Limb (tissue), 2 donors: Measurements from ENCODE around the gene PIP5K1B.

Source experiments
- DNase-seq, 2 donors: peaks; one replicate each; pipeline ENCODE4 v3.0.0-alpha.2; 2016; ENCODE audit errors: extremely low spot score in 2 of 2

PIP5K1B gene

DNA sequence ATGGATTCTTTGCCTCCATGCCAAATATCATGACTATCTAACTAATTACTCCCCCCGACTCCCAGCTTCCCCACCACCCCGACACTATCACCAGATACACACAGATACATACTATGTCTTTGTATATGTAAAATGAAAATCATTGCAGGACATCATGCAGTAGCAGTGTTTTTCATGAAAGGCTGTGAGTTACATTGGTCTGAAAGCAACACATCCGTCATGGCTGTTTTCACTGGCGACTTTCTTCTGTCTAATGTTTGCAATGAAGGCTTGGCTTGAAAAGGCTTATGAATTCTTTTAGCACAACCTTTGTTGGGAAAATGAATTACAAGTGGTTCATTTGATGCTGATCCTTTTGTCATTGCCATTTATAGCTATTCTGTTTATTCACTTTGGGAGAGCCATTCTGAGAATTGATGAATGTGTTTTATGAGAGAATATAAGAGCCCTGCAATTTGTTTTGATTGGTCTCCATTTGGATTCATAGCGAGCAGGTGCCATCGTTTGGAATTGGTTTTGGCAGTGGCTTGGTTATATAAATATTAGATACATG, 103.4 kb downstream of the PIP5K1B start:
- no peak for DNase-seq

DNA sequence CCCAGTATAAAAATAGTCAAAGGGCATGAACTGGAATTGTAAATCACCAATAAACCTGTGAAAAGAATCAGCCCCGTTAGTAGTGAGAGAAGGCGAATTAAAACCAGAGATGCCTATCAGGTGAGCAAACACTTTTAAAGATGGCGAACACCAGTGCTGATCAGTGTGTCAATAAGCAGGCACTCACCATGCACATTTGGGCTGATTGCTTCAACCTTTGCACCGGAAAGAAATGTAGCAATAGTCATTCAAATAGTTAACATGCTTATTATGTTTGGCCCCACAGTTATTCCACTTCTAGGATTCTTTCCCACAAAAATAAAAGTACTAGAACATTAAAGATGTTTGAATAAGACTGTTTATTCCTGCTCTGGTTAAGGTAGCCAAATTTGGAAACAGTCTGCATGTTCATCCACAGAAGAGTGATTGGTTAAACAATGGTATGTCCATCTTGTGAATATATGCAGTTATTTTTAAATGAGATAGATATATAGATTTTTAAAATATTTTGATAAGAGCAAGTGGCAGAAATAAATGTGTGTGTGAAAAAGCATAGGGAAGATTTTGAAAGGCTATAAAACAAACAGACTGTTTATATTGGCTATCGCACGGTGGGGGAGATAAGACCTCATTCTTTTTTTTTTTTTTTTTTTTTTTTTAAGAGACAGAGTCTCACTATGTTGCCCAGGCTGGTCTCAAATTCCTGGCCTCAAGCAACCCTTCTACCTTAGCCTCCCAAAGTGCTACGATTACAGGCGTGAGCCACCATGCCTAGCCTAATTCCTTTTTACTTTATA, 112.2 kb downstream of the PIP5K1B start:
- DNase-seq = no peak

DNA sequence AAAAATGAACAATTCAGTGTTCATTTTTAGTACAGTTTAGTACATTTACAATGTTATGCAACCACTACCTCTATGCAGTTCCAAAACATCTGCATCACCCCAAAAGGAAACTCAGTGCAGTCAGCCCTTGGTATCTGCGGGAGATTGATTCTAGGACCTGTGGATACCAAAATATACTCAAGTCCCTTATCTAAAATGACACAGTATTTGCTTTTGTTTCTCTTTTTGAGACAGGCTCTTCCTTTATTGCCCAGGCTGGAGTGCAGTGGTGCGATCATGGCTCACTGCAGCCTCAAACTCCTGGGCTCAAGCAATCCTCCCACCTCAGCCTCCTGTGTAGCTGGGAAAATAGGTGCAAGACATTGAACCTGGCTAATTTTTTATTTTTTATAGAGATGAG, 114.0 kb downstream of the PIP5K1B start:
- no peak for DNase-seq

DNA sequence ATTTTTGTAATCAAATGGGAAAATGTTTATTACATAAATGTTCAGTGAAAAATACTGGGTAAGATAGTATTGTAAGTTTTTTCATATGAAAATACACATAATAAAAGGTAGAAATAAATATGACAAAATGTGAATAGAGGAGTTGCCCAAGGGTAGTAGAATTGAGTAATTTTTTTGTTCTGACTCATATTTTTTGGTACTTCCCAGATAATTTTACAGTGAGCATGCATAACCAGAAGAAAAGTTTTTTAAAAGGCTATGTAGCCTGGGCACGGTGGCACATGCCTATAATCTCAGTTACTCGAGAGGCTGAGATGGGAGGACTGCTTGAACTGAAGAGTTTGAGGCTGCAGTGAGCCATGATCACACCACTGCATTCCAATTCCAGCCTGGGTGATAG, 116.9 kb downstream of the PIP5K1B start:
- no peak for DNase-seq

DNA sequence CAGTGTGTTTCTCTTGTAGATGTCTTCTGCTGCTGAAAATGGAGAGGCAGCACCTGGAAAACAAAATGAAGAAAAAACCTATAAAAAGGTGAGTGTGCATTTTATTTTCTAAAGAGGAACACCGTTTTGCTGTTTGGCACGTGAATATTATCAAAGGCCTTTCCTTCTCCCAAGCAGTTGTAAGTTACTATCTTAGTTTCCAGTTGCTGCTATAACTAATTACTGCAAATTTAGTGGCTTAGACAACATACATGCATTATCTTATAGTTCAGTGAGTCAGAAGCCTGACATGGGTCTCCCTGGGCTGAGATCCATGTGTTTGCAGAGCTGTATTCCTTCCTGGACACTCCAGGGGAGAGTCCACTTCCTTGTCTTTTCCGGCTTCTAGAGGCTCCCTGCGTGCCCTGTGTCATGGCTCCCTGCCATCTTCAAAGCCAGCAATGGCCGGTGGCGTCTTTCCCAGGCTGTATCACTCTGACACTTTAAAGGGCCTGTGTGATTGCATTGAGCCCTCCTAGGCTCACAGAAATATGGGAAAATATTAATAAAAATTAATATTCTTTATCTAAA, 117.6 kb downstream of the PIP5K1B start:
- no peak for DNase-seq

DNA sequence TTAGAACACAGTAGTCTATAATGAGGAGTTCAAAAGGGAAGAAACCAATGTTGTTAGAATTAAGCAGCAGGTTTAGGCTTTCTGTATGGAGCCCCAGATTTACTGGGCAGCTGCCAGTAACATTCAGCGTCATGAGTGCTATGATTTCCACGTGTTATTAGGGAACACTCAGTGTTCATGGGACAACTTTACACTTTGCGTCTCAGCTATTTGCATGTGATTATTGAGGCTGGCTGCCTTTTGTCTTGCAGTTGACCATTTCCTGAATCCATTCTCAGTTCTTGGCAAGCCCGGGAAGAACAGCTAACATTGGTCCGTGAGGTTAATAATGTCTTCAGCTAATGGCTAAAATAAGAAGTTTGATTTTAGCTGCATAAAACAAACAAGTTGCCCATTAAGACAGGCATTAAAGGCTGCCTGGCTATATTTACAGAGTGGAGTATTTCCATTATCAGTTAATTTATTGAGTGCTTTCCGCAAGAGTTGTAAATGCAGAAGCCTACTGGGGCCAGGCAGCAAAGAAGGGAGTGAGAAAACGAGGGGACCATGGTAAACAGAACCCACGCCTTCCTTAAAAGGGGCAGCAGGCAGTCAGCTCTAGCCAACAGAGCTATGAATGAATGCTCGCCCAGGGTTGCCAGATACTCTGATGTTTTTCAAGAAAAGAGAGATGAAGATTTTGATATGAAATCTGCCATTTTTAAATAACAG, 120.9 kb downstream of the PIP5K1B start:
- no peak for DNase-seq

DNA sequence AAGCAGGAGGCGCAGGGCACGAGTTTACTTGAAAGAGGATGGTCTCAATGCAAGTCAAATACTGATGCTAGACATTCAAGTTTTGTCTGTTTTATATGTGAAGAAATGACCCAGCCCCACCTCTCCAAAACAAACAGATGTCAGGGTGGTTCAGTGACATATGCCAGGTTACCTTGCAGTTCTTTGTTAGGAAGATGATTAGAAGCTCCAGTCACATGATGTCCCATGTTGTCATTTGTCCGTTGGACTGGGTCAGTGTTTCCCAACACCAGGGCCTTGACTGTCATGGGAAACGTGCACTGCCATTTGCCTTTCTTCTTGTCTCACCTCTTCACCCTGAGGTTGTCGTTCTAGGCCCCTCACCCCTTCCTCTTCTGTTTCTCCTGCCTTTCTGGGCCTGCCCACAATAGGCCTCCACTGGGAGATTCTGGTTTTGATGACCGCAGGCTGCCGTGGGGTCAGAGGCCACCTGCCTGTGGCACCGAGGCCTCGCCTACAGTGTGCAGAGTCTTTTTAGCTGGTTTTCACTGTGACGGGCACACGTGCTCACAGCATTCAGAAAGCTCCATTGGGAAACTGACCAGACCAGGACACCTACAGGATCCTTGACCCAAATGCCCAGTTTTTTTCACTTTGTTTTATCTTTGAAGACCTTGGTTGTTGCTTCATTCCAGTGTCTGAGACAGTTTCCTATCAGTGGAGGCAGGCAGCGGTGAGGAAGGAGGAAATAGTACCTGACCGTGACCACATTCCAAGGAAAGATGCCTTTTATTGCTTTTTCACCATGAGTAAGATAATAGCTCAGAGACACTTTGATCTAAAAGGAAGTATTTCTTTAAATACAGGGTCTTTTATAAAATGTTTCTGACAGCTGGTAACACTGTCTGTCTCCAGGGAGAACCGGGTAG, 123.1 kb downstream of the PIP5K1B start:
- DNase-seq = no peak

DNA sequence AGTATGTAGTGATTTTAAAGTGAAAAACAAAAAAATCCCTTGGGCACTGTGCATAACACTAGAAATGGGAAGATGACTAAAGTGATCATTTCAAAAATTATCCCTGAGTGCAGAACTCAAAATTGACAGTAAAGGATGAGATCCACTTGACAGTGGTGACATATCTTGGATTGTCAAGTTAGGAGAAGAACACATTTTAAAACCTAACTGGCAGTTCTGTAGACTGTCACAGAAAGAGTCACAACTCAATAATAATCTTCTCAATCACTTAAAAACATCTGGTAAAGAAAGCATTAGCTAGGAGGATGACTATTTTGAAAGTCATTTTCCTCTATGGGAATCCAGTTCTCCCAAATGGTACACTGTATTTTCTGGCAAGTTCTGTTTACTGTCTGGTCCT, 127.1 kb downstream of the PIP5K1B start:
- no peak for DNase-seq

DNA sequence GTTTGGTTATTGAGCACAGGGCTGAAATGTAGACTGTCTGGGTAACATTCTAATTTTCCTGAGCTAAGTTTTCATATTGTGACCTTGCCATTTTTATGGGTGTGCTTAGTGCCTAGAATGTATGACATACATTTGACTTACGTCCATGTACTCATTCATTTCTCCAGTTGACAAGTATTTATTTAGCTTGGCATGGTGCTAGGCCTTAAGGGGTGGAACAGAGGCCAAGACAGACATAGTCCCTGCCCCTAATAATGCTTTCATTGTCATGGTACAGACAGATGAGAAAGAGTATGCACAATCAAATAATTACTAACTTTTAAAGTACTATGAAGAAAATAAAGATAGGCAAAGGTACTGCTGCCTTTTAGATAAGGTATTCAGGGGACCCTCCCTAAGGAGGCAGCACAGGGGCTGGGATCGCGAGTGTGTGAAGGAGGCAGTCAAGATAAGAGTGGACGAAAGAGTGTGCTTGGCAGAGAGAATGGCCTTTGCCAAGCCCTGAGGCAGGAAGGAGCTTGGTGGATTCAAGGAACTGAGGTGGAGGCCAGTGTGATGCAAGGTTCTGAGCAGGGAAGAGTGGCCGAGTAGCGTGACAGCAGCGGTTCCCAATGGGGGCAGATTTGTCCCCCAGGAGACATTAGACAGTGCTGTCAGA, 128.0 kb downstream of the PIP5K1B start:
- no peak for DNase-seq

DNA sequence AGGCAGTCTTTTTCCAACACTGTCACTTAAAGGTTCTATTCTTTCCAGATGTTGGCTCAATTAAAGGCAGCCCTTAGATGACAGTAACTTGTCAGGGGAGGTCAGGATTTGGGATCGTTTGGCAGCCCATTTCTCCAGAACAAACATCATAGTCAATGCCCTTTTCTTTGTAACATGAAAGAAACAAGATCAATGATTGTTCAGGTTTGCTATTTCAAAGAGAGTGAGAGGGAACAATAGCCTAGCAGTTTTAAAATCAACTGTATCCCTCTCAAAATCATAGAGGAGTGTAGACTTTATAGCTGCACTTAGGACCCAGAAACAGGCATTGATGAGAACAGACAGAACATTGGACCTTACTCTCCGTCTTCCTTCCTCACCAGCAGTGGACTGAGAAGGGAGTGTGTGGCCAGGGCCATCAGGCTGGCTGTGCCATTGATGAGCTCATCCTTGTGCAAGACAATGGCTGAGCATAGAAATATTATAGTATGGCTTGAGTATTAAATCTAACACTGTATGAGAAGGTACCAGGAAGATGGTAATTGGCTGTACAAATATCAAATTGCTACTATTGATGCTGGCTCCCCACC, 130.0 kb downstream of the PIP5K1B start:
- DNase-seq = no peak

DNA sequence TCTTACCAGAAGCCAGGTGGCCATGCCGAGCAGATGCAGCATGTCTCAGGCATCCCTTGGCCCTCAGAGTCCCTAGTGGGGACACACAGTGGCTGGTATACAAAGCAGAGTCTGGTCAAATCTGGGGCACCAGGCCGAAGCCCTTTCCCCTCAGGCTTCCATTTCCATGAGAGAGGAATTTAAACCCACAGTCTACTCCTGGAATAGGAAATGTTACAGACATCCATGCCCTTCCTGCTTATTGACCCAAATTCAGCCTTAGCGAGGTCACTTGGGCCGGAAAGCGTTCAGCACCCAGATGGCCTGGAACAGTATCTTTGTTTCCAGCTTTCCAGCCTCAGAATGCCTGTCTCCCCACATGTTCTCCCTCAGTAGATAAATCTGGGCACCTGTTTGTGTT, 131.7 kb downstream of the PIP5K1B start:
- DNase-seq = no peak

DNA sequence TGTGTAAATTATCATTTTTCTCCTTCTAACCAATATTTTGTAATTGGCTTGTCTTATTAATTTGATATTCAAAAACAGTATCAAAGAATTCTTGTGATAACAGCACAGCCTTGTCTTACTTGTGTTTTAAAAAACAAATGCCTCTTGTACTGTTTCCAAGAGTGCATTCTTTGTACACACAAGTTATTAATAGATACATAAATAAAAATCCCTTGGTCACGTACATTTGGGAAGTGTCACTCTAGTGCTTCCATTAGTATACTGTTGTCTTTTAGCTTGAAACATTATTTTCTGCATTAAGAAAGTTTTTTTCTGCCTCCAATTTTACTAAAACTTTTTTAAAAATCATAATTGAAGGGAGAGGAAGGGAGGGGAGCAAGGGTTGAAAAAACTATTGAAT, 133.2 kb downstream of the PIP5K1B start:
- DNase-seq = no peak

DNA sequence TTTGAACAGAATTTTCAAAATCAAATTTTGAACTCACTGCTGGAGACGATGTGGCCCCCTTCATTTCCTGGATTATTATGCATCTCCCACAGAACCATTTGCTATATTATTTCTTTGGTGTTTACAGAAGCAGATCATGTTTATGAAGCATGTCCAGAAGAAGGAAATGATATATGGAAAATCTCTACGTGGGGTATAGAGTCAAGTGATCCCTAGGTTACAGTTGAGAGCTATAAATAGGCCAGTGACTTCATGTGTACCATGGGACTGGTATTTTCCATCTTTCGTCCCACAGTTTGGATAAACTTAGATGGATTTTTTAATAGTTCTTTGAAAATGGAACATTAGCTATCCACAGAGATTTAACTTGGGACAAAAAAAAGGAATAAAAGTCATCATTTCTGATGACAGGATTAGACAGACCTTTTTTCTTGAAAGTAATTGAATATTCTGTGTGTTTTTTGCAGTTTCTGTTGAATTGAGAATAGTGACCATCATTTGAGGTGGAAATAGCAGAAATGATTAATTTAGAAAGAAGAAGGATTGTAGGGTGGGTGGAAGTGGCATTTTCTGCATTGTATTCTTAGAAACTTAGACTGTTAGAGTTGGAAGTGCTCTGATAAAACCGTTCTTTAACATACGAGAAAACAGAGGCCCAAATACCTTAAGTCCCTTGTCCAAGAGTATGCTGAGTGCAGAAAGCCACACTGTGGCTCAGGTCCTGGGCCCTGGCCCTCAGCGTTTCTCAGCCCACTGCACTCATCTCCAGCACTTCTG, 136.4 kb downstream of the PIP5K1B start:
- DNase-seq = no peak

DNA sequence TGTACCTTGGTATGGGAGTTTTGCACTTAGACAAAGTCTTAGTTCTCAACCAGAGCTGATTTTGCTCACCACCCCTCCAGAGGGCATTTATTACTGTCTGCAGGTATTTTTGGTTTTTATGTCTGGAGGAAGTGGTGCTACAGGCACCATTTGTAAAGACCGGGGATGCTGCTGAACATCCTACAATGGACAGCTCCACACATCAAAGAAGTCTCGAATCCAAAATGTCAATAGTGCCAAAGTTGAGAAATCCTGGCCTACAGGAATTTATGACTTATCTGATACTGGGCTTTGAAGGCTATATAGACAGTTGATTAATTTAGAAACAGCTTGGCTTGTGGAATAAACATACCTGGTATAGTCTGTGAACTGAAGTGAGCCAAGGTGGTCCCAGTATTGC, 137.5 kb downstream of the PIP5K1B start:
- no peak for DNase-seq

DNA sequence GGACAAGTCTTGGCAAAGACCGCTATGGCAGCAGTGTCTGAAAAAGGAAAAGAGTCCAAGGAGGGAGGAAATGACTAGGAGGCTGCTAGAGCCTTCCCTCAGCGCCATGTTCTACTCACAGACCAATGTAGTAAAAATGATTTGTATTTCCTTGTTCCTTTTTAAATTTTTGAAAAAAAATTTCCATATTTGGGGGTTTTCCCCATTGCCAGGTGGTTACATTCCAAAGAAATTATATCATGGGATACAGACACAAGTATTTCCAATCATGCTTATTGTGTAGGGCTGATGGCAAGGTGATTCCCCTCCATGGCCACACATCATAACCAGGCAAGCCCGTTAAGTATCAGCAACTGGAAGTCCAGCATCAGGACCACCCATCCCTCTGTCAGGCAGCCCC, 138.2 kb downstream of the PIP5K1B start:
- DNase-seq = no peak

DNA sequence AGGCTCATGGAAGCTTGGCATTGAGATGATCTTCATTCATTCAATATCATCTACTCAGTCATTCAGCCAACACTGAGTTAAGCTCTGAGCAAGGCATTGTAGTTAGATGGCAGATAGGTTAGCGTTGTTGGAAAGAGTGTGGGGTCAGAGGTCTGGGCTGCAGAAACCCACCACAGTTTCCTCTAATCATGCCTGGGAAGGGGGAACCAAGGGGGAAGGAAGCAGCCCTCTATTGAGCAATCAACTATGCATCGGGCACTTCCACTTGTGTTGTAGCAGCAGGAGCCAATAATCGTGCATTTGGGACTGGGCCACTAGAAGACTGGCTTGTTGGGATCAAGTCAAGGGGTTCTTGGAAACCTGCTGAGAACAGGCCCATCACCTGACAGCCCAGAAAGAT, 139.1 kb downstream of the PIP5K1B start:
- no peak for DNase-seq

DNA sequence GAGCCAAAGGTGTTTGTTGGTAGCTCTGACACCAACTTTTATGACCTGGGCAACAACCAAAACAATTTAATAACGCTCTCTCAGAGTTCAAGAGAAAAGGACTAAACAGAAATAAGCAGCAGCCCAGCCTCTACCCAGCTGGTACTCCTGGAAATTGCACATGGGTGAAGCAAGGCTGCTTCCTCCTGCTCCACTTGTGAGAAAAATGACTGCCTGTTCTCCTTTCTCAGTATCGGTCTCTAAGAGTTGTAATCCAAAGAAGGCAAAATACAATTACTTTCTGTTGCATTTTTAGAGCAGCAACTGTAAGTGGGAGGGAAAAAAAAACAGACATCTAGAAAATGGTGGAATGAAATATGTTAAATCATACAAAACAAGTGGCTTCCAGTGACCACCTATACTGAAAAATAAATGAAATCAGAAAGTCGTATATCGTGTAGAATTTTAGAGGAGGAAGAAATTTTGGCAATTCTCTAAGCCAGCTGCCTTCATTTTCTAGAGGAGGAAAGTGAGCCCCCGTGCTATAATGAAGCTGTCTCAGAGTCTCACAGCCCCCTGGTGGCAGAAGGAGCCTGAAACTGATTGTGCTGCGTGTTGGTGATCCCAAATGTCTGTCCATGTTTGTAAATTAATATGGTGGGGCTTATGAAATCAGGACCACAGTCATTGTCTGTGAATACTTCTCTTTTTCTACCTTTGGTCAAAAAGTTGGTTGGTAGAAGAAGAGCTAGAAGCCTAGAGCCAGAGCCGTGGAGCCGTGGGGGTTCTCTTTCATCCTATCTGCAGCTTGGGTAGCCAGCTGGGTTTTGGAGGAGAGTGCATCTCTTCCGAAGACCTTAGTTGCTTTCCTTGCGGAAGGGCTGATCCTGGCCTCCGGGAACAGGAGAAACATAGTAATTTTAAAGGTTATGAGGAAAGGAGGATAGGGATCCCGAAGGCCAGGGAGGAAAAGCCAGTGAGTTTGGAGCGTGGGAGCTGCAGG, 139.9 kb downstream of the PIP5K1B start:
- peak in 1 of 2 donors; percentile 51 for DNase-seq

DNA sequence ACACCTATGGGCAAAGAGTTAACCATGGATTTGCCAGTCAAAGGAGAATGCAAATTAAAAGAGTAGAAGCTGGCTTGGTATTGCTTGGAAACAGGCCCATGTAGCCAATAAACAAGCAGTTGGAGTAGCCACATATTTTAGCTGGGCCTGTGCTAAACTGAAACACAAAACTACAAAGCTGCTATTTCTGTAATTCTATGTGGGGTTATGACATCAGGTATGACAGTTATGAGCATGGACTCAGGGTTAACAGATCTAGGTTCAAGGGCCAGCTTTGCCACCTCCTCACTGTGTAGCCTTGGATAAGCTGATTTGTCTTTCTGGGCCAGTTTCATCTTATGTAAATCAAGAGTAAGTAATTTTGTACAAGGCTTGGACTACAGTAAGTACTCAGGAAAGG, 142.7 kb downstream of the PIP5K1B start:
- DNase-seq = no peak

DNA sequence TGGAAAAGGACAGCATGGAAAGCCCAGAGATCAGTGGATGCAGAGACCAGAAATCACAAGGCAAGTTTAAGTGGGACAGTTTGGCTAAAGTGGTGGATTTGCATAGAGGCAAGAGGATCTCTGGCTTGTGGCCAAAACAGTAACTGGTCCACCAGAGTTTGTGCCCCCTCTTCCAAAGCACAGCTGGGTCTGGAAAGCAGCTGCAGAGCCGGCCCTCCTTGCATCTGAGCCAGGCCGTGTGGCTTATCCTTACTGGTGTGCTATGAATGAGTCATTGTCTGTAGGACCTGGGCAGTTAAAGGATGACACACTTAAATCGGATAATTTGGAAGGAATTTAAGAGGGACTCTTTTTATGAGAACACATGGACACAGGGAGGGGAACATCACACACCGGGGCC, 146.6 kb downstream of the PIP5K1B start:
- DNase-seq = no peak
